Erythroblast (primary cell): ENCODE measurements around the gene OSBPL10.

ENCODE experiments used
- GATA1 ChIP-seq: IDR thresholded peaks from 2 replicates; pipeline ENCODE4 v1.6.1; 2011; ENCODE audit warnings: low read depth, mild to moderate bottlenecking, control low read depth, low read length, moderate library complexity
- POLR2A ChIP-seq: IDR thresholded peaks from 2 replicates; pipeline ENCODE4 v1.6.1; 2011; ENCODE audit warnings: mild to moderate bottlenecking, low read length

DNA sequence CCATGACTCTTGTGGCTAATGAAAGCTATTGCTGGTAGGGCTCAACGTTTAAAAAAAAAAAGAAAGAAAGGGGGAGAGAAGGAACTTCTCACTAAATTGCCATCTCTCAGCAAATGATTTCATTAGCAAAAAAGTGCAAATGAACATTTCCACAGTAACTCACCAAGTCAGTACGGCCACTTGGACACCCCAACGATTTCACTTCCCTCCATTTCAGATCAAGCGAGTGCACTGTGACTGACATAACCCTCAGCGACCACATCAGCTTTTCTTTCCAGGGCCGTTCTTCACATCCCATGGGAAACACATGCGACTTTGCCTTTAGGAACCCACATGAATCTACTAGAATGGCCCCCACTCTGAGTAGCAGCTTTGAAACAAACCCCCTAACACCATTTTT lies 71.6 kb downstream of the OSBPL10 start:
- no peak for TF ChIP-seq POLR2A
- no peak for TF ChIP-seq GATA1
